ENCODE results near the gene SERTAD2.
A peak's percentile ranks its signal among the peaks of the same experiment; 100 is the strongest.

Gene SERTAD2

GRCh38 chr2:64627860-64628841 is 25.6 kb downstream of the SERTAD2 start:
- DNase-seq (ENCODE audit: low read depth, low spot score) = no peak

- DNase-seq (ENCODE audit: low read depth, low spot score) = peak; percentile 67
Measured at GRCh38 chr2:64626963-64627760, 26.6 kb downstream of the SERTAD2 start.

- DNase-seq (ENCODE audit: low read depth, low spot score) = no peak
Measured at GRCh38 chr2:64626146-64626809, 27.4 kb downstream of the SERTAD2 start.

- no peak for DNase-seq (ENCODE audit: low read depth, low spot score)
Measured at GRCh38 chr2:64625299-64626145, 28.2 kb downstream of the SERTAD2 start.

- DNase-seq (ENCODE audit: low read depth, low spot score) = no peak
Measured at GRCh38 chr2:64624862-64625261, 28.9 kb downstream of the SERTAD2 start.

GRCh38 chr2:64624108-64624610 is 29.6 kb downstream of the SERTAD2 start:
- no peak for DNase-seq (ENCODE audit: low read depth, low spot score)

GRCh38 chr2:64623242-64623850 is 30.4 kb downstream of the SERTAD2 start:
- no peak for DNase-seq (ENCODE audit: low read depth, low spot score)

GRCh38 chr2:64622443-64623241 is 31.1 kb downstream of the SERTAD2 start:
- no peak for DNase-seq (ENCODE audit: low read depth, low spot score)

GRCh38 chr2:64620661-64621060 is 33.1 kb downstream of the SERTAD2 start:
- DNase-seq (ENCODE audit: low read depth, low spot score) = no peak

GRCh38 chr2:64617631-64618151 is 36.0 kb downstream of the SERTAD2 start:
- DNase-seq (ENCODE audit: low read depth, low spot score) = no peak

GRCh38 chr2:64615844-64616536 is 37.7 kb downstream of the SERTAD2 start:
- no peak for DNase-seq (ENCODE audit: low read depth, low spot score)

GRCh38 chr2:64615192-64615763 is 38.4 kb downstream of the SERTAD2 start:
- DNase-seq (ENCODE audit: low read depth, low spot score) = no peak

GRCh38 chr2:64613276-64613675 is 40.4 kb downstream of the SERTAD2 start:
- peak; percentile 24 for DNase-seq (ENCODE audit: low read depth, low spot score)

GRCh38 chr2:64612575-64613195 is 41.0 kb downstream of the SERTAD2 start:
- no peak for DNase-seq (ENCODE audit: low read depth, low spot score)

- no peak for DNase-seq (ENCODE audit: low read depth, low spot score)
Measured at GRCh38 chr2:64610316-64610855, 43.3 kb downstream of the SERTAD2 start.

GRCh38 chr2:64609942-64610281 is 43.8 kb downstream of the SERTAD2 start:
- no peak for DNase-seq (ENCODE audit: low read depth, low spot score)

GRCh38 chr2:64609227-64609941 is 44.3 kb downstream of the SERTAD2 start:
- peak; percentile 82 for DNase-seq (ENCODE audit: low read depth, low spot score)
